HG02938 (cell line): ENCODE measurements around the gene ODF2.

Experiments
- ATAC-seq: cut with Tn5 transposase; IDR thresholded peaks from one replicate; pipeline ENCODE4 v1.9.1; 2021; ENCODE audit warnings: mild to moderate bottlenecking, moderate library complexity; ENCODE audit not compliant: unreplicated experiment

The ODF2 gene

DNA sequence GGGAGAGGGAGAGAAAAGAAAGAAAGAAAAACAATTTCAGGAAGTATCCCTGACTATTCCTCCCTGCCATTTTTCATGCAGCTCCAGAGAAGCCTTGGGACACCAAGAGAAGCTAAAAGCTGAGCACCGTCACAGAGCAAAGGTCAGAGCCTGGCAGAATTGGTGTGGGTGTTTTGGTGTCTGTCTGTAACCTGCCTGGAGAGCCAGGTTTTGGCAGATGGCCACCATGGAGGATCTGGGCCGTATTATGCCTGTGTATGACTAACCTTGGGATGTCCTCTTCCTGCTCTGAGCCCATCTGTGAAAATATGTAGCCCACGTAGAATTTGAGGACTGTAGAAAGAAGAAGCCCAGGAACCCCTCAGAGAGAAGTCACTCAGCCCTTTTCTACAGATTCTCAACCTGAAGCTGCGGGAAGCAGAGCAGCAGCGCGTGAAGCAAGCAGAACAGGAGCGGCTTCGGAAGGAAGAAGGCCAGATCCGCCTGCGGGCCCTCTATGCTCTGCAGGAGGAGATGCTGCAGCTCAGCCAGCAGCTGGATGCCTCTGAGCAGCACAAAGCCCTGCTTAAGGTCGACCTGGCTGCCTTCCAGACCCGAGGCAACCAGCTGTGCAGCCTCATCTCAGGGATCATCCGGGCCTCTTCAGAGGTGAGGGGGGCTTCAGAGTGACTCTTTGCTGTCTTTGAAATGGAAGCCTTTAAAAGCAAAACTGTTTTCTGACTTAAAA, 67.6 kb downstream of the ODF2 start:
- ATAC-seq, result no peak

DNA sequence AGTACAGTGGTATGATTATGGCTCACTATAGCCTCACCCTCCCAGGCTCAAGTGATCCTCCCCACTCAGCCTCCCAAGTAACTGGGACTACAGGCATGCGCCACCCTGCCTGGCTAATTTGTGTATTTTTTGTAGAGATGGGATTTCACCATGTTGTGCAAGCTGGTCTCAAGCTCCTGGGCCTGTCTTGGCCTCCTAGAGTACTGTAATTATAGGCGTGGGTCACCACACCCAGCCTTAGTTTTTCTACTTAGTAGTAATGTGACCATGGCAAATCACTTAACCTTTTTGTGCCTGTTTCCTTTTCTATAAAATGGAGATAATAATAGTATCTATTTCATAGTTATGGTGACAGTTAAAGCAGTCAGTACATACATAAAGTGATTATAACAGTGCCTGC, 70.9 kb downstream of the ODF2 start:
- ATAC-seq, result no peak

DNA sequence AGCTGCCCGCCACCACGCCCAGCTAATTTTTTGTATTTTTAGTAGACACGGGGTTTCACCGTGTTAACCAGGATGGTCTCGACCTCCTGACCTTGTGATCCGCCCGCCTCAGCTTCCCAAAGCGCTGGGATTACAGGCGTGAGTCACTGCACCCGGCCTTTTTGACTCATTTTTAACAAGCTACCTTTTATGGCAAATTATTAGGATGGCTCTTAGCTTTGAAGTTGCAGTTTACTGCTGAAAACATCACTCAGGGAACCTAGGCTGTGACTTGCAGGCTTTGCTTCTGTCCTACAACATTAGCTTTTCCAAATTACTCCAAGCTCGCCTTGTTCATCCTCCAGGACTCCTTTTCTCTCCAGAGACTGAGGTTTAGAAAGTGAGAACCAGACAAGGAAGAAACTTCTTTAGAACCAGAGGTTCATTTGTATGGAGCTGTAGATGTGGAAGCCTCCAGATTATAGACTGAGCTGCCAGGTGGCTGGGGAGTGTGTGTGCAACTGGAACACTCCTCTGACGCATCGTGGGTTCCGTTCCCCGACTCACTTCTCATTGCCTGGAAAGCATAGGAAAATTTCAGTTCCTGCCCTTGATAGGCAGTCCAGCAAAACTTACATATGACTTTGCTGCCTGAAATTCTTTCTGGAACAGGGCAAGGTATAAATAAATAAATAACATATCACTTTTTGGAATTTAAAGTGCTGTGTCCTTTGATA, 72.8 kb downstream of the ODF2 start:
- ATAC-seq, result no peak

GRCh38 chr9:128529191-128529590, 73.4 kb downstream of the ODF2 start:
- ATAC-seq, result no peak

DNA sequence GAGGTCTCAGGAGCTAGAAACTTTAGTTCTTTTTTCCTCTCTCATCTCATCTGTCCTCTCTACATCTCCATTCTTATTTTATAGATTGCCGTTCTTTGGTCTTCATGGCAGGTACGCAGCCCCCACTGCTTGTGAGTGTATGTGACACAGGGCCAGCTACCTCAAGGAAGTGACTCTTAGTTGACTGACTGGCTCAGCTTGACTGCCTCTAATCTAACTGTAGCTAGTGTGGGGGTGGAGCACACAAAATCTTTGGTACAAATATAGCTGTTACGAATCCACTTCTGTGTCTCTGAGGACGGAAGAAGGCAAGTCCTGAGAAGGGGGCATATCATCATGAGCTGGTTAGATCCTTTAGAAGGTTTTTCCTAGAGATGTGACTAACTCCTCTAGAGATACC, 76.8 kb downstream of the ODF2 start:
- no peak for ATAC-seq

DNA sequence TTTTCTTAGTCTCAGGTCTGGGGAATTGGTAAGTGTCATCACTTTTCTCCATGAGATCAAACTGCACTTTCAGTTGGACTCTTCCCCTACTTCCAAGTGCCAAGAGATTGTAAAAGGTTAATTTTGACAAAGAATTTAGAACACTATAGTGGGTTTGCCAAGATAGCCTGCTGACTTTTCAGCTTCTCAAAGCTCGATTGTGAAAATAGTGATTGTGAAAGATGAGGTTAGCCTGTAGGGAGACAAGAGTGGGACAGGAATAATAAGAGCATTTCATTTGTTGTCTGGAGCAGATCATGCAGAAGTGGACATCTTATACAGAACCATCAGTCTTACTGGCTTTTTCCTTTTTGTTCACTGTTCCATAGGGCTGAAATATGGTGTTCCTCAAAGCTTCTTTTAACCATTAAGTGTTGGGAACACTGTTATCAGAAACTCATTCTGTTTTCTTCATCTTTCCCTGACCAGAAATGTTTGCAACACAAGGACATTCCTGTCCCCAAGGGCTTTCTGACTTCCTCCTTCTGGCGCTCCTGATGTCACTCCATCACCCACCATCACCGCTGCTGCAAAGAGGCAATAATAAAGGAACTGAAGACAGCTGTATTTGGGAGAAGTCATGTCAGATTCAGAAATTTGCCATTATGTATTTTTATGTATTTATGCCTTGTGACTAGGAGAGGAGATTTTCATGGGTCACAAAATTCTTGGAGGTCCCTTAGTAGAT, 85.0 kb downstream of the ODF2 start:
- ATAC-seq, result no peak

DNA sequence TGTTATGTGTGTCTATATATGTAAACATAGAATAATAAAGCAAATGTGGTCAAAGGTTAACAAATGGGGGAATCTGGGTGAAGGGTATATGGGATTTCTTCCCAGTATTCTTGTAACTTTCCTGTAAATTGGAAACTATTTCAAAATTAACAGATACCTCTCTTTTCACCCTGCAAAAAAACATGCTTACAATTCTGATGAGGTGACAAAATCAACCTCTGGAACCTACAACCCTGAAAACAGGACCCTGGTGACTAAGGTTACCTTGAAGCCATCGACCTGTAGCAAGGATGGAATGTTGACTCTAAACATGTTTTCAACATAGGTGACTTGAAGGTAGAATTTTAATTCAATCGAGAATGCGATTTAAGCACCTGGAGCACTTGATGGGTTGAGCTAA, 90.7 kb downstream of the ODF2 start:
- ATAC-seq, result no peak

GRCh38 chr9:128548876-128549275, 93.1 kb downstream of the ODF2 start:
- ATAC-seq, result no peak

GRCh38 chr9:128550226-128550625, 94.4 kb downstream of the ODF2 start:
- ATAC-seq, result no peak
